ENCODE data around the gene SLC30A9.
A peak's percentile ranks its signal among the peaks of the same experiment; 100 is the strongest.

The SLC30A9 gene

GRCh38 chr4:42008011-42008786 lies 17.9 kb downstream of the SLC30A9 start:
- DNase-seq, result no peak

DNA sequence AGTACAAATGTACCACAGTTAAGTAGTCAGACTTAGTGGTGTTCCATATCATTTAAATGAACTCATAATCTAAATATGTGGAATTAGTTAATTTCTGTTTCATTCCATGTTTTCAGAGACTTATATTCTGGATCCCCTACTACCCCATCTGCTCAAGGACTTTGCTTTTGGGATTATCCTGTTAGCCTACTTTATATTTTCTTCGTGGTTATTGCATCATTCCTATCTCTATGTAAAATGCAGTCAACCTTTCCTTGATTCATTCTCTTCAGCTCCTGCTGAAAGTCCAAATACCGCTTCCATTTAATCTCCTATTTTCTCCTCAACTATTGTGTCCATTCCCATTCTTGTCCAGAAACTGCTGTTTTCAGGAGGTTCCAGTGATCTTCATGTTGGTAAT lies 25.1 kb downstream of the SLC30A9 start:
- peak; percentile 67 for DNase-seq

DNA sequence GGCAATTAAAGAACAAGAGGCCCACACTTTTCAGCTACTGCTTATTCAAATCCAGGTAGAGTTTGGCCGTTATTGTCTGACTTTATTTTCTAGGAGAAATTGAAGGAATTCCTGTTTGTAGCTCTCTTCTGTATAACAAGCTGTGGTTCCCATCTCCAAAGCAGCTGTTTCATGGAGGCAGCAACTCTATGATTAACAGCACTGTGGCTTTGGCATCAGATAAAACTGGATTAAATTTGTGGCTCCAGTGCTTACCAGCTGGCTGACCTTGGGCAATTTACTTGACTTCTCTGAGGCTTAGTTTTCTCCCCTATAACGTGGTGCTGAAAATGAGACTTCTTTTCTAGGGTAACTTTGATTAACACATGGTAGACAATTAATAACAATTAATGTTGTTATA lies 28.1 kb downstream of the SLC30A9 start:
- DNase-seq, result peak; percentile 93

- DNase-seq, result no peak
Measured at GRCh38 chr4:42048394-42048793, 58.1 kb downstream of the SLC30A9 start.

DNA sequence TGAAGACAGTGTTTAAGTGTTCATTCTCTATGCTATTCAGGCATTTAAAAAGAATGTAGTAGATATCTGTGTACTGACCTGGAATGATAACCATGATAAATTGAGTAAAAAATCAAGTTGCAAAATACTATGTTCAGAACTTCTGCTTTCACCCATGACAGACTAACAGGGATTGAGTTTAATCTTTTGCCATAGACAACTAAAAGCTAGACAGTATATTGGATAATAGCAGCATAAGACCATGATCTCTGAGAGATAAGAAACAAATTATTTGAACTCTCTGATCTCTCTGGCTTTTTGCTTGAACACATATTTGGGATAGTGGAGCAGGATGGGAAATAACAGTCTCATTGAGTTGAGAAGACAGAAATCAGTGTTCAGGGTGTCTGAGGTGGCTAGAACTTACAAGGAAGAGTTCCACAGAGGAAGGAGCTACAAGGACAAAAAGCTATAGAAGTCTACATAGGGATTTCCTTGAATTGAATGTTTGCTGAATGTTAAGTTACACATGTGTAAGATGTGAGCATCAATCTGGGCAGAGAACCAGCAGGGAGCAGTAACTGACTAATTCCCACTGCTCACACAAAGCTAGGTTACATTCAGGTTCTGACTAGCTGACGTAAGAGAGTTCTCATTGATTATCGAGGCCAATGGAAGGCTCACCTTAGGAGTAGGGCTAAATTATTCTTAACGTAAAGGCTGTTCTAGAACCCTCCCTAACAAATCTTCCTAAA lies 60.4 kb downstream of the SLC30A9 start:
- no peak for DNase-seq

DNA sequence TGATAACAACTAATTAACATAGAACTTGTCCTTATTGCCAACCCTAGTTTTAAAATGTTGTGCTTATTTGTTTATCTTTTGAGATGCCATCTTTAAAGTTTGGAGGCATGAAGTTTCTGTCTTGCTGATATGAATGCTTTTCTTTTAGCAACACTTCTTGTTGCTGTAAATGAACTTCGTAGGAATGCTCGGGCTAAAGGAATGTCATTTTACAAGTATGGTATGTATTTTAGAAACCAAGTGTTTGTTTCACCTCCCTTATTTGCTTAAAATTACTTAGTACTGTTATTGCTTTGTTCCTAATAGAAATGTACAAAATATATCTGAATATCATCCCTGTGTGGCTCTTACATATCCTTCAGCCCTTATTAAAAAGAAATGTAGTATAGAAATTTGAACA lies 76.1 kb downstream of the SLC30A9 start:
- no peak for DNase-seq

DNA sequence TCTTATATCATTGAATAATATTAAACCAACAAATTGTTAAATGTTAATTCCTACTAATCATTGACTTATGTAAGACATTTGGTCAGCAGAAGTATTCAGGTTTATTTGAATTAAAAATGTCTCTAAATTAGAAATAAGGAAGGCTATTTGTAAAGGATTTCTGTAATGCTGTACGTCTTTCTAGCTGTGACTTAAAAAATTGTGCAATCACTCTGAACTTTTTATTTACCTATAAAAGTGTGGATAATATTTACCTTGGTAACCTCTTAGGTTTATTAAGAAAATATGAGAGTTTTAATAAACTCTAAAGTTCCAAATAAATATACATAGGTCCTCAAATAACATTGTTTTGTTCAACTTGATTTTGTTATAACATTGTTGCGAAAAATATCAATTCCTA lies 76.9 kb downstream of the SLC30A9 start:
- DNase-seq, result no peak

GRCh38 chr4:42070463-42070862 lies 80.1 kb downstream of the SLC30A9 start:
- DNase-seq, result peak; percentile 3

GRCh38 chr4:42074294-42074693 lies 84.0 kb downstream of the SLC30A9 start:
- DNase-seq, result no peak

DNA sequence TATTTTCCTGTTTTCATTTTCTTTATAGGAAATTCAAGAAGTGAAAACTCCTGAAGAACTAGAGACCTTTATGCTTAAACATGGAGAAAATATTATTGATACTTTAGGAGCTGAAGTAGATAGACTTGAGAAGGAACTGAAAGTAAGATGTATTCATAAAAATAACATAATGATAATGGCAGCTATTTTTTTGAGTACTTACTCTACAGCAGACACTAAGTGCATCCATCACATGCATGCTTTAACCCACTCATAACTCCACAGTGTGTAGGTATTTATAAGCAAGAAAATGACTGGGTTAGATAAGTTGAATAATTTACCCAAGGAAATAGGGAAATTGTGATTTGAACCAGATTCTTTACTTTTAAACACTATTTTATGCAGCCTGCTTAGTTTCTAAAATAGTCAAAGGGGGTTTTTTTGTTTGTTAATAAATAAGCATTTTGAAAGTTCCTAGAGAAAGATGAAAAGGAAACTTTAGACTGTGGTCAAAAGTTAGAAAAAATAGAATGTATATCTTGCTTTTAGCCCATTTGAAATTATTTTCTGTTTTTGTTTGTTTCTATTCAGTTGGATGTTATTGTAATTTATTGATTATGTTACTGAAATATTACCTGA lies 88.0 kb downstream of the SLC30A9 start:
- no peak for DNase-seq

- DNase-seq, result no peak
Measured at GRCh38 chr4:42080306-42080705, 90.0 kb downstream of the SLC30A9 start.

DNA sequence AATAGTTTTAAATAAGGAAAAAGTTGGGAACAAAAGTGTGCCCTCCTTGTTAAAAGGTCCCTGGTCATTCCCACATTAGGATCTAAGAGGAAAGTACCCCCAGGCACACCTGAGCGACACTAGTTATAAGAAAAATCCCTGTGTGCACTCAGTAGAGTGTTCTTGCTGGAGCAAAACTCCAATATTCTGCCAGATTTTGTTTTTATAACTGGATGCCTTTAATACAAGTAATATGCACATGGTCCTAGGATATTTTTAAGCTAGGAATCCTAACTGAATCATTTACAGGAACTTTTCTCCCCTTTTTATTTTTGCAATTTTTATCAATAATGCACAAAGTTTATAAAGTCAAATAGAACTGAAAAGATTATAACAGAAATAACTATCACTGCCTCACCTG lies 93.5 kb downstream of the SLC30A9 start:
- DNase-seq, result no peak

GRCh38 chr4:42088386-42088785 lies 98.1 kb downstream of the SLC30A9 start:
- DNase-seq, result no peak

- peak; percentile 34 for DNase-seq
Measured at GRCh38 chr4:42101446-42101975, 111.2 kb downstream of the SLC30A9 start.

- DNase-seq, result peak; percentile 84
Measured at GRCh38 chr4:42104521-42104920, 114.2 kb downstream of the SLC30A9 start.

DNA sequence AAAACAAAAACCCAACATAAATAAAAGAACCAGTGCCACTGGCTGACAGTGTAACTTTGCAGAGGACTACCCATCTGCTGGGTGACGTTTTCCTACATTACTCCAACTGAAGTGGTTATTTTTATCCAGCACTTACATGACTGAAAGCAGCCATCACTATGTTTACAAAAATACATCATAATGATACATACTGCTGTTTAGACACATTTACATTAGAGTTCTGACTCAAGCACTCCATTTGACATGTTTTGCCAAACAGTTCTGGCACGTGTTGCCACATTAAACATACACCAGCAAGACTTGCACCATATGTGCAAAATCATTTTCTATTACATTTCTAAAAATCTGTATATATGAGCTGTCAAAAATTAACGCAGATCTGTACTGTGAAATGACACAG lies 122.5 kb downstream of the SLC30A9 start:
- DNase-seq, result no peak

DNA sequence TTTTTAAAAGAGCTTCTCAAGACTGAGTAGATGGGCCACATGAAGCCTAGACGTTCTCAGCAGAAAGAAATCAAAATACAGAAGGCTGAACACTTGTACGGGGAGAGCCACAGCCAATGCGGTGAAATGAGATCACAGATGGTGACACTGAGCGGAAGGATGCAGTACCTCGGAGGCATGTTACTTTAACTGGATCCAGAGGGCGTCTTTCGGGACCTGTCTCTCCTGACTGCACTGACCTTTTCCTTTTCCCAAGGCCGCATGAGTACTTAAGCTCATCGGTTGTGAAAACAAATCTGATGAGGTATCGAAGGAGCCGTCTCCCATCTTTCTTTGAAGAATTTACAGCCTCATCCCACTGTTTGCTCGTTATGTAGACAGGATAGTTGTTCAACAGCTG lies 129.6 kb downstream of the SLC30A9 start:
- DNase-seq, result no peak

DNA sequence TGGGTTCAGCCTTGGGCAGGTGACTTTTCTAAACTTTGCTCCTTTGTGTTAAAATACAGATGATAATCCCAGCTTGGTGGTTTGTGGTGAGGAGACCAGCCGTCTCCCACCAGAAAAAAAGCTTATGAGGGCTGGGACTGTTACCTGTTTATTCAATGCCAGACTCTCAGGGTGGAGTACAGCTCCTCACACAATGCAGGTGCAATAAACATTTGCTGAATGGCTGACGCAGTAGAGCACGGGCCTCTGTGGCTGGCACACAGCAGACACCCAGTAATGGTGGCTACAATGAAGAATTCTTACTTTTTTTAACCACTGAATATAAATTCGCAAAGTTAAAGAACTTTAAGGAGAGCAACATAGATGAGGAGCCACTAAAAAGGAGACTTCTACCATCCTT lies 131.9 kb downstream of the SLC30A9 start:
- DNase-seq, result no peak

- no peak for DNase-seq
Measured at GRCh38 chr4:42123071-42123644, 132.8 kb downstream of the SLC30A9 start.

GRCh38 chr4:42132099-42132498 lies 141.8 kb downstream of the SLC30A9 start:
- DNase-seq, result no peak

- DNase-seq, result no peak
Measured at GRCh38 chr4:42133006-42133405, 142.7 kb downstream of the SLC30A9 start.

DNA sequence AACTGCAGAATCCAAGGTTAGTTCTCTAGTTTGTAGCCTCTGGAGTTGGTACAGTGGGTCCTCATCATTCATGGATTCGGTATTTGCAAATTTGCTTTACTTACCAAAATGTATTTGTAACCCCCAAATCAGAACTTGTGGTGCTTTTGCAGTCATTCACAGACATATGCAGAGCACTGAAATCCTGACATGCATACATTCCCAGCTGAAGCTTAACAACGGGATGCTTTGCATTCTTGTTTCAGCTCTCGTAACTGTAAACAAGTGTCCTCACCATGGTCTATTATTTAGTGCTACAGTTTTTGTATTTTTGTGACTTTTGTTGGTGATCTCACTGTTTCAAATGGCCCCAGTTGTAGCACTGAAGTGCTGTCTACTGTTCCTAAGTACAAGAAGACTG lies 146.0 kb downstream of the SLC30A9 start:
- no peak for DNase-seq
